GM23338 (cell line): ENCODE results near the gene COG7. TPM values are rescaled to one million over a fixed set of nuclear protein-coding genes. Genes with fewer than 3 reads are reported as not detected.

Source experiments
- ATAC-seq: fragments of 200-7000 bp; cut with Tn5 transposase; 3 replicates; pipeline ENCODE4 v1.9.1; 2020
- DNase-seq: peaks from one replicate; pipeline ENCODE4 v3.0.0-alpha.2; 2015; ENCODE audit warnings: low spot score
- H2AFZ ChIP-seq: fragments of 200-600 bp; sonication (generic); 2 replicates; pipeline ENCODE4 v1.8.0; 2016; ENCODE audit warnings: antibody characterized with exemption, mild to moderate bottlenecking, moderate library complexity
- H3F3A ChIP-seq: fragments of 200-600 bp; sonication (generic); replicated peaks from 2 replicates; pipeline ENCODE4 v1.8.0; 2017; ENCODE audit warnings: antibody characterized with exemption, mixed run types, low read depth
- H3K27ac ChIP-seq: fragments of 200-600 bp; sonication (generic); 2 replicates; pipeline ENCODE4 v1.6.1; 2016; ENCODE audit warnings: low read depth
- H3K27me3 ChIP-seq: fragments of 200-600 bp; sonication (generic); 2 replicates; pipeline ENCODE4 v1.8.0; 2016; ENCODE audit warnings: mild to moderate bottlenecking, mixed run types, moderate library complexity; ENCODE audit not compliant: insufficient read depth
- H3K36me3 ChIP-seq: fragments of 200-600 bp; sonication (generic); 2 replicates; pipeline ENCODE4 v1.8.0; 2016; ENCODE audit warnings: mild to moderate bottlenecking; ENCODE audit not compliant: insufficient read depth
- H3K4me1 ChIP-seq: fragments of 200-600 bp; sonication (generic); 2 replicates; pipeline ENCODE4 v1.8.0; 2016; ENCODE audit warnings: mild to moderate bottlenecking, moderate library complexity; ENCODE audit not compliant: insufficient read depth
- H3K4me2 ChIP-seq: fragments of 200-600 bp; sonication (generic); 2 replicates; pipeline ENCODE4 v1.7.1; 2017; ENCODE audit warnings: mixed run types
- H3K4me3 ChIP-seq: fragments of 200-600 bp; sonication (generic); 2 replicates; pipeline ENCODE4 v1.6.1; 2016; ENCODE audit warnings: mixed run types
- H3K79me2 ChIP-seq: fragments of 200-600 bp; sonication (generic); replicated peaks from 2 replicates; pipeline ENCODE4 v1.8.0; 2017; ENCODE audit warnings: mild to moderate bottlenecking; ENCODE audit not compliant: insufficient read depth
- H3K9me2 ChIP-seq: fragments of 200-600 bp; sonication (generic); 2 replicates; pipeline ENCODE4 v1.8.0; 2017; ENCODE audit not compliant: insufficient read depth
- H4K20me1 ChIP-seq: fragments of 200-600 bp; sonication (generic); replicated peaks from 2 replicates; pipeline ENCODE4 v1.8.0; 2017; ENCODE audit warnings: mild to moderate bottlenecking; ENCODE audit not compliant: insufficient read depth
- H3K27ac Mint-ChIP-seq: 2 replicates; pipeline ENCODE4 v1.8.0; 2020; ENCODE audit warnings: inconsistent platforms, mild to moderate bottlenecking, moderate library complexity, mixed read lengths
- H3K27me3 Mint-ChIP-seq: 3 replicates; pipeline ENCODE4 v1.8.0; 2022; ENCODE audit warnings: low read depth, mild to moderate bottlenecking, moderate library complexity, mixed read lengths, inconsistent platforms; ENCODE audit not compliant: insufficient read depth, poor library complexity
- H3K36me3 Mint-ChIP-seq: 3 replicates; pipeline ENCODE4 v1.8.0; 2021; ENCODE audit warnings: low read depth, mild to moderate bottlenecking, inconsistent platforms, moderate library complexity, mixed read lengths
- H3K4me1 Mint-ChIP-seq: 3 replicates; pipeline ENCODE4 v1.8.0; 2020; ENCODE audit warnings: mild to moderate bottlenecking, inconsistent platforms, mixed read lengths
- H3K4me3 Mint-ChIP-seq: 3 replicates; pipeline ENCODE4 v1.8.0; 2021; ENCODE audit warnings: moderate library complexity, mild to moderate bottlenecking, inconsistent platforms, mixed read lengths
- H3K9me3 Mint-ChIP-seq: 3 replicates; pipeline ENCODE4 v1.8.0; 2020; ENCODE audit warnings: moderate library complexity, mild to moderate bottlenecking, inconsistent platforms, mixed read lengths
- CREB1 ChIP-seq: fragments of 250-450 bp; sonication (Bioruptor Pico); IDR thresholded peaks from 2 replicates; pipeline ENCODE4 v1.5.0; 2020; ENCODE audit warnings: low read depth, mild to moderate bottlenecking, moderate library complexity
- EZH2phosphoT487 ChIP-seq: fragments of 200-600 bp; sonication (generic); IDR thresholded peaks from one replicate; pipeline ENCODE4 v1.8.1; 2018; ENCODE audit warnings: antibody characterized with exemption; ENCODE audit not compliant: unreplicated experiment
- JUNB ChIP-seq: IDR thresholded peaks from one replicate; pipeline ENCODE4 v1.6.1; 2016; ENCODE audit warnings: antibody characterized with exemption; ENCODE audit not compliant: unreplicated experiment
- POLR2AphosphoS5 ChIP-seq: IDR thresholded peaks from 2 replicates; pipeline ENCODE4 v1.6.1; 2016; ENCODE audit warnings: antibody characterized with exemption, low read depth
- ZNF114 ChIP-seq: fragments of 250-450 bp; sonication (Bioruptor Pico); IDR thresholded peaks from 2 replicates; pipeline ENCODE4 v1.5.0; 2020; ENCODE audit warnings: mild to moderate bottlenecking, moderate library complexity
- polyA plus RNA-seq: library from polyadenylated mRNA; unstranded; fragments of >200 nt; fragmentation: Nextera tagmentation; extraction: Ambion mirVana; gene quantifications from 2 replicates; pipeline ENCODE4 v1.2.1, GENCODE V29; 2016
- total RNA-seq: library from RNA; depleted of rRNA; stranded (reverse); fragments of >200 nt; shearing (Covaris generic); gene quantifications from 2 replicates; pipeline ENCODE4 v1.2.3, GENCODE V29; 2014
- TF ChIP-seq, protein P1 (sequence below): IDR thresholded peaks from one replicate; pipeline ENCODE4 v1.6.1; 2018; ENCODE audit warnings: antibody characterized with exemption; ENCODE audit not compliant: unreplicated experiment
- TF ChIP-seq, protein P2 (sequence below): IDR thresholded peaks from 2 replicates; pipeline ENCODE4 v1.6.1; 2016; ENCODE audit warnings: antibody characterized with exemption
- TF ChIP-seq, protein P3 (sequence below), 2 experiments: fragments of 200-600 bp in 1 of 2; sonication (generic) in 1 of 2; conservative IDR thresholded peaks; 2 replicates each; pipeline versions ENCODE4 v1.5.1 to v1.6.1; 2016 to 2017; ENCODE audit warnings: antibody characterized with exemption in 2 of 2, low read depth in 2 of 2, mild to moderate bottlenecking in 2 of 2, moderate library complexity in 1 of 2

Gene COG7
- total and polyA plus RNA-seq, 2 experiments from 2014 or later = 9.2 to 20.0 TPM

DNA sequence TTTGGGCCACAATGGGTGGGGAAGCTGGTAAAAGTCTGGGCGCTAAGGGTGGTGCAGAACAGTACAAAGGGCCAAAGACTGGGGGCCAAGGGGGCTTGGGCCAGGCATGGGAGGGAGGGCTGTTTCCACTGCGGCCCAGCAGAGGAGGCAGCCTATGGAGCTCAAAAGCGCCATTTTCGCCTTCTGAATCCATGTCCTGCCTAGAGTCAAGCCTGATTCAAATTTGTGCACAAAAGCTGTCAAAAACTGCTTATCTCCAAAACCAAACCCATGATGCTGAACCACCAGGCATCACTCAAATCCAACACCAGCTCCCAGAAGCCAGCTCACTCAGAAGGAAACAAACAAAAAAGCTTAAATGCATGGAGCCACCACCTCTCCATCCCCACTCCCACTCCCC lies 16.0 kb downstream of the COG7 start (continued):
- TF ChIP-seq, protein P1, sequence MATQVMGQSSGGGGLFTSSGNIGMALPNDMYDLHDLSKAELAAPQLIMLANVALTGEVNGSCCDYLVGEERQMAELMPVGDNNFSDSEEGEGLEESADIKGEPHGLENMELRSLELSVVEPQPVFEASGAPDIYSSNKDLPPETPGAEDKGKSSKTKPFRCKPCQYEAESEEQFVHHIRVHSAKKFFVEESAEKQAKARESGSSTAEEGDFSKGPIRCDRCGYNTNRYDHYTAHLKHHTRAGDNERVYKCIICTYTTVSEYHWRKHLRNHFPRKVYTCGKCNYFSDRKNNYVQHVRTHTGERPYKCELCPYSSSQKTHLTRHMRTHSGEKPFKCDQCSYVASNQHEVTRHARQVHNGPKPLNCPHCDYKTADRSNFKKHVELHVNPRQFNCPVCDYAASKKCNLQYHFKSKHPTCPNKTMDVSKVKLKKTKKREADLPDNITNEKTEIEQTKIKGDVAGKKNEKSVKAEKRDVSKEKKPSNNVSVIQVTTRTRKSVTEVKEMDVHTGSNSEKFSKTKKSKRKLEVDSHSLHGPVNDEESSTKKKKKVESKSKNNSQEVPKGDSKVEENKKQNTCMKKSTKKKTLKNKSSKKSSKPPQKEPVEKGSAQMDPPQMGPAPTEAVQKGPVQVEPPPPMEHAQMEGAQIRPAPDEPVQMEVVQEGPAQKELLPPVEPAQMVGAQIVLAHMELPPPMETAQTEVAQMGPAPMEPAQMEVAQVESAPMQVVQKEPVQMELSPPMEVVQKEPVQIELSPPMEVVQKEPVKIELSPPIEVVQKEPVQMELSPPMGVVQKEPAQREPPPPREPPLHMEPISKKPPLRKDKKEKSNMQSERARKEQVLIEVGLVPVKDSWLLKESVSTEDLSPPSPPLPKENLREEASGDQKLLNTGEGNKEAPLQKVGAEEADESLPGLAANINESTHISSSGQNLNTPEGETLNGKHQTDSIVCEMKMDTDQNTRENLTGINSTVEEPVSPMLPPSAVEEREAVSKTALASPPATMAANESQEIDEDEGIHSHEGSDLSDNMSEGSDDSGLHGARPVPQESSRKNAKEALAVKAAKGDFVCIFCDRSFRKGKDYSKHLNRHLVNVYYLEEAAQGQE = no peak
- no peak for TF ChIP-seq EZH2phosphoT487

DNA sequence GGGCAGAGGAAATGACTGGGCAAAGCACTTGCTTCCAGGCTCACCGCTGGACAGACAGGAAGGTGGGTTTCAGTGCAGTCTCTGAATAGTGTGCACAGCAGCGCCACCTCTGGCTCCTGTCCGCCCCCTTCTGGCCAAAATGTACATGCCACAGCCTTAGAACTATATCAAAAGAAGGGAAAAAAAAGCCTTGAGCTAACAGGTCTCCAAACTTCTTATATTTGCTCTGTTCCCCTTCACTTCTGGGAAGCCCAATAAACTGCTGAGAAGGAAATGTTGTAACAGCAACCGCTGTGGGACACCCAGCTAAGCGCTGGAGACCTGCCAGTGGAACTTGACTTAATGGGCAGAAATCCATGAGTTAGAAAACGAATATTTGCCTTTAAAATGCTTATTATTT lies 17.5 kb downstream of the COG7 start:
- Mint-ChIP-seq H3K27ac (peak overlapping the region; percentile 70; the same call in 1 of the 2 replicates), H3K4me1 (no peaks in the 10 kb centered on the region), H3K27me3 (no peaks in the 10 kb centered on the region), H3K36me3 (peaks cover 34% of the 10 kb centered on the region; the same call in 2 of the 3 replicates), H3K4me3 (no peak overlapping the region), H3K9me3 (no peaks in the 10 kb centered on the region)
- Histone ChIP-seq H3K79me2 (no peaks in the 10 kb centered on the region), H4K20me1 (no peaks in the 10 kb centered on the region; the same call in none of the 2 replicates), H3K9me2 (no peaks in the 10 kb centered on the region), H3K4me3 (no peak overlapping the region), H3K4me1 (no peaks in the 10 kb centered on the region), H3K27me3 (no peaks in the 10 kb centered on the region), H3K36me3 (peaks cover 13% of the 10 kb centered on the region), H3K27ac (peak overlapping the region; percentile 11; the same call in 1 of the 2 replicates), H3K4me2 (no peak overlapping the region), H3F3A (no peaks in the 10 kb centered on the region), H2AFZ (no peak overlapping the region)
- ATAC-seq (peak; percentile 99), DNase-seq (peak; percentile 85)
- TF ChIP-seq JUNB (no peak), ZNF114 (no peak), POLR2AphosphoS5 (no peak), CREB1 (no peak)
- TF ChIP-seq, protein P2, sequence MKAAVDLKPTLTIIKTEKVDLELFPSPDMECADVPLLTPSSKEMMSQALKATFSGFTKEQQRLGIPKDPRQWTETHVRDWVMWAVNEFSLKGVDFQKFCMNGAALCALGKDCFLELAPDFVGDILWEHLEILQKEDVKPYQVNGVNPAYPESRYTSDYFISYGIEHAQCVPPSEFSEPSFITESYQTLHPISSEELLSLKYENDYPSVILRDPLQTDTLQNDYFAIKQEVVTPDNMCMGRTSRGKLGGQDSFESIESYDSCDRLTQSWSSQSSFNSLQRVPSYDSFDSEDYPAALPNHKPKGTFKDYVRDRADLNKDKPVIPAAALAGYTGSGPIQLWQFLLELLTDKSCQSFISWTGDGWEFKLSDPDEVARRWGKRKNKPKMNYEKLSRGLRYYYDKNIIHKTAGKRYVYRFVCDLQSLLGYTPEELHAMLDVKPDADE = no peak
- TF ChIP-seq, protein P3, sequence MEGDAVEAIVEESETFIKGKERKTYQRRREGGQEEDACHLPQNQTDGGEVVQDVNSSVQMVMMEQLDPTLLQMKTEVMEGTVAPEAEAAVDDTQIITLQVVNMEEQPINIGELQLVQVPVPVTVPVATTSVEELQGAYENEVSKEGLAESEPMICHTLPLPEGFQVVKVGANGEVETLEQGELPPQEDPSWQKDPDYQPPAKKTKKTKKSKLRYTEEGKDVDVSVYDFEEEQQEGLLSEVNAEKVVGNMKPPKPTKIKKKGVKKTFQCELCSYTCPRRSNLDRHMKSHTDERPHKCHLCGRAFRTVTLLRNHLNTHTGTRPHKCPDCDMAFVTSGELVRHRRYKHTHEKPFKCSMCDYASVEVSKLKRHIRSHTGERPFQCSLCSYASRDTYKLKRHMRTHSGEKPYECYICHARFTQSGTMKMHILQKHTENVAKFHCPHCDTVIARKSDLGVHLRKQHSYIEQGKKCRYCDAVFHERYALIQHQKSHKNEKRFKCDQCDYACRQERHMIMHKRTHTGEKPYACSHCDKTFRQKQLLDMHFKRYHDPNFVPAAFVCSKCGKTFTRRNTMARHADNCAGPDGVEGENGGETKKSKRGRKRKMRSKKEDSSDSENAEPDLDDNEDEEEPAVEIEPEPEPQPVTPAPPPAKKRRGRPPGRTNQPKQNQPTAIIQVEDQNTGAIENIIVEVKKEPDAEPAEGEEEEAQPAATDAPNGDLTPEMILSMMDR (conservative IDR thresholded peaks at IDR 0.05; ENCODE audit: low read depth in 2 of 2) = peak; percentile 85 to 98
